ENCODE data around the gene ATAD5.
"Not testable (repeated sequence)": the region's sequence is repeated elsewhere in the genome, so short reads cannot be mapped to it uniquely, and the experiment has no call there.

The ATAD5 gene

GRCh38 chr17:30927756-30928155 is 96.0 kb downstream of the ATAD5 start:
- TF ChIP-seq, protein P1, sequence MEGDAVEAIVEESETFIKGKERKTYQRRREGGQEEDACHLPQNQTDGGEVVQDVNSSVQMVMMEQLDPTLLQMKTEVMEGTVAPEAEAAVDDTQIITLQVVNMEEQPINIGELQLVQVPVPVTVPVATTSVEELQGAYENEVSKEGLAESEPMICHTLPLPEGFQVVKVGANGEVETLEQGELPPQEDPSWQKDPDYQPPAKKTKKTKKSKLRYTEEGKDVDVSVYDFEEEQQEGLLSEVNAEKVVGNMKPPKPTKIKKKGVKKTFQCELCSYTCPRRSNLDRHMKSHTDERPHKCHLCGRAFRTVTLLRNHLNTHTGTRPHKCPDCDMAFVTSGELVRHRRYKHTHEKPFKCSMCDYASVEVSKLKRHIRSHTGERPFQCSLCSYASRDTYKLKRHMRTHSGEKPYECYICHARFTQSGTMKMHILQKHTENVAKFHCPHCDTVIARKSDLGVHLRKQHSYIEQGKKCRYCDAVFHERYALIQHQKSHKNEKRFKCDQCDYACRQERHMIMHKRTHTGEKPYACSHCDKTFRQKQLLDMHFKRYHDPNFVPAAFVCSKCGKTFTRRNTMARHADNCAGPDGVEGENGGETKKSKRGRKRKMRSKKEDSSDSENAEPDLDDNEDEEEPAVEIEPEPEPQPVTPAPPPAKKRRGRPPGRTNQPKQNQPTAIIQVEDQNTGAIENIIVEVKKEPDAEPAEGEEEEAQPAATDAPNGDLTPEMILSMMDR (IDR thresholded peaks at IDR 0.05; ENCODE audit: low read depth, low read length): no peak
- in situ Hi-C loops (cut with HindIII; ENCODE audit: low sequenced_read_pairs): no loop called here
- DNase-seq (ENCODE audit: low read depth, low spot score): no peak
- H3K4me3 ChIP-seq (ENCODE audit: low read depth, low read length): no peak overlapping the region

- H3K4me3 ChIP-seq (ENCODE audit: low read depth, low read length): no peak overlapping the region
- DNase-seq (ENCODE audit: low read depth, low spot score): no peak
- in situ Hi-C loops (cut with HindIII; ENCODE audit: low sequenced_read_pairs): no loop called here
These were observed 96.8 kb downstream of the ATAD5 start for GRCh38 chr17:30928584-30928983.

DNA sequence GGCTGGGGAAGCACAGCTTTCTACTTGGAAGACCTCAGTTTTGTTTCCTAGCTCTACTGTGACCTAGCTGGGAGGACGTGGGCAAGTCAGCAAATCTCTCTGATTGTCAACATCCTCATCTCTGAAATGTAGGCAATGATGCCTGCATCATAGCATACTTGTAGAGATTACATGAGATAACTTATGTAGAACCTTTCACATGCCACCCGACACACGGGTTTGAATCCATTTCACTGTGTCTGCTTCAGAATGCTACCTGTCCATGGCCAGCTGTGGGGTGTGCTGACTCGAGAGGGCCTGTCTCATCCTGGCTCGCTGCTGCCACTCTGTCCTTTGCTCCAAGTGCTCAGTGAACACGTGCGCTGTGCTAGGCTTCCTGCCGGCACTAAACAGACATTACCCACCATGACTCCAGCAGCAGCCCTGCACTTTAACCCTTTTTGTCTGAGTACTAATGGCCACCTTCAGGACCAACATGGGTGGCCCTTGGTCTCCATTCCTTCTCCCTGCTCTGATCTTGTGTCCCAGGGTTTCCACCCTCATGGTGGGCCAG is 97.4 kb downstream of the ATAD5 start:
- H3K4me3 ChIP-seq (ENCODE audit: low read depth, low read length): no peak overlapping the region
- DNase-seq (ENCODE audit: low read depth, low spot score): no peak
- TF ChIP-seq, protein P1 (IDR thresholded peaks at IDR 0.05; ENCODE audit: low read depth, low read length): no peak
- in situ Hi-C loops (cut with HindIII; ENCODE audit: low sequenced_read_pairs): no loop called here

More at GRCh38 chr17:30928584-30928983, 96.8 kb downstream of the ATAD5 start:
- TF ChIP-seq, protein P1 (IDR thresholded peaks at IDR 0.05; ENCODE audit: low read depth, low read length): no peak

GRCh38 chr17:30929861-30930260 is 98.1 kb downstream of the ATAD5 start:
- DNase-seq (ENCODE audit: low read depth, low spot score); in situ Hi-C loops (cut with HindIII; ENCODE audit: low sequenced_read_pairs); H3K4me3 ChIP-seq (ENCODE audit: low read depth, low read length): not testable (repeated sequence)

GRCh38 chr17:30930495-30930894 is 98.7 kb downstream of the ATAD5 start:
- DNase-seq (ENCODE audit: low read depth, low spot score): no peak
- in situ Hi-C loops (cut with HindIII; ENCODE audit: low sequenced_read_pairs): no loop called here
- H3K4me3 ChIP-seq (ENCODE audit: low read depth, low read length): no peak overlapping the region
- TF ChIP-seq, protein P1 (IDR thresholded peaks at IDR 0.05; ENCODE audit: low read depth, low read length): no peak

DNA sequence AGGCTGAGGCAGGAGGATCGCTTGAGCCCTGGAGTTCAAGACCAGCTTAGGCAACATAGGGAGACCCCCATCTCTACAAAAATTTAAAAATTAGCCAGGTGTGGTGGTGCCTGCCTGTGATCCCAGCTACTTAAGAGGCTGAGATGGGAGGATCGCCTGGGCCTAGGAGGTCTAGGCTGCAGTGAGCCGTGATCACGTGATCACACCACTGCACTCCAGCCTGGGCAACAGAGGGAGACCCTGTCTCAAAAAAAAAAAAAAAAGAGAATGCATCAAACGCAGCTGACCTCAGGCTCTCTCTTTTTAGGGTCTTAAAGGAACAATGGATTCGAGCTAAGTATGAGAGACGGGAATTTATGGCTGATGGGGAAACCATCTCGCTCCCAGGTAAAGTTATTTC is 99.8 kb downstream of the ATAD5 start:
- H3K4me3 ChIP-seq (ENCODE audit: low read depth, low read length); DNase-seq (ENCODE audit: low read depth, low spot score); in situ Hi-C loops (cut with HindIII; ENCODE audit: low sequenced_read_pairs): not testable (repeated sequence)

DNA sequence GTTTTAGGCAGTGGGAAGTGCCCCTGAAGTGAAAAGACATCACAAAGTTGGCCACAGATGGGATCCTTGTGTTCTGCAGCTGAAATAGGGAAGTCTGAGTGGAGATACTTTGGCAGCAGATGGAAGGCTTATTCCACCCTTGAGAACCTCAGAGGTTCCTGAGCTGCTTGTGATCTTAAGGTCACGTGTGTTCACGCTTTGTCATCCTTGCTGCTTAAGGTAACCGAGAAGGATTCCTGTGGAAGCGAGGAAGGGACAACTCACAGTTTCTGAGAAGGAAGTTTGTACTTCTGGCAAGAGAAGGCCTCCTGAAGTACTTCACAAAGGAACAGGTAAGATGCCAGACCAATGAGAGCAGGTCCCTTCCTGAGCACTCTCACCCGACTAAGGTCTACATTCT is 102.2 kb downstream of the ATAD5 start:
- H3K4me3 ChIP-seq (ENCODE audit: low read depth, low read length): no peak overlapping the region
- in situ Hi-C loops (cut with HindIII; ENCODE audit: low sequenced_read_pairs): no loop called here
- TF ChIP-seq, protein P1 (IDR thresholded peaks at IDR 0.05; ENCODE audit: low read depth, low read length): no peak
- no peak for DNase-seq (ENCODE audit: low read depth, low spot score)

All from astrocyte of the spinal cord (primary cell).